HFFc6 (cell line): ENCODE results near the gene OLIG1. TPM values are rescaled to one million over a fixed set of nuclear protein-coding genes. Genes with fewer than 3 reads are reported as not detected.

Source experiments
- DNase-seq: peaks from one replicate; pipeline ENCODE4 v3.0.0-alpha.2; 2018
- H3K27ac Mint-ChIP-seq: 2 replicates; pipeline ENCODE4 v1.8.0; 2020; ENCODE audit warnings: mild to moderate bottlenecking, mixed read lengths
- H3K27me3 Mint-ChIP-seq: 2 replicates; pipeline ENCODE4 v1.8.0; 2021; ENCODE audit warnings: mild to moderate bottlenecking, moderate library complexity, mixed read lengths; ENCODE audit not compliant: insufficient read depth
- H3K36me3 Mint-ChIP-seq: 2 replicates; pipeline ENCODE4 v1.8.0; 2021; ENCODE audit warnings: low read depth, mixed read lengths
- H3K4me1 Mint-ChIP-seq: 2 replicates; pipeline ENCODE4 v1.8.0; 2020; ENCODE audit warnings: low read depth, mixed read lengths
- H3K4me3 Mint-ChIP-seq: 2 replicates; pipeline ENCODE4 v1.8.0; 2020; ENCODE audit warnings: mild to moderate bottlenecking, moderate library complexity, mixed read lengths
- H3K9me3 Mint-ChIP-seq: 2 replicates; pipeline ENCODE4 v1.8.0; 2020; ENCODE audit warnings: mild to moderate bottlenecking, mixed read lengths
- long read RNA-seq: library from polyadenylated mRNA; unstranded; transcript quantifications from one replicate; pipeline ENCODE4 v2.0.0, GENCODE V29; 2019
- total RNA-seq, 6 experiments: library from RNA; stranded (reverse); fragmentation: NEBNext Ultra II Directional; extraction: Animal tissue kit (Norgen Biotek cat#: 25700); gene quantifications; 2 replicates in 1 of 6; 3 replicates in 5 of 6; pipeline ENCODE4 v1.2.3, GENCODE V29; 2021
- TF ChIP-seq, protein P1 (sequence below): fragments of 200-600 bp; sonication (generic); IDR thresholded peaks from 2 replicates; pipeline ENCODE4 v1.5.0; 2021; ENCODE audit warnings: antibody characterized with exemption, mild to moderate bottlenecking

Gene OLIG1
- not detected for total RNA-seq
- long read RNA-seq, result 0 reads

- Mint-ChIP-seq H3K4me3 (no peak within 1 kb of the TSS), H3K4me1 (peaks cover 10% of the 10 kb centered on the region), H3K27ac (no peak within 1 kb of the TSS), H3K9me3 (peaks cover 8% of the 10 kb centered on the region), H3K27me3 (peaks cover 68% of the 10 kb centered on the region), H3K36me3 (peaks cover 7% of the 10 kb centered on the region)
- TF ChIP-seq, protein P1, sequence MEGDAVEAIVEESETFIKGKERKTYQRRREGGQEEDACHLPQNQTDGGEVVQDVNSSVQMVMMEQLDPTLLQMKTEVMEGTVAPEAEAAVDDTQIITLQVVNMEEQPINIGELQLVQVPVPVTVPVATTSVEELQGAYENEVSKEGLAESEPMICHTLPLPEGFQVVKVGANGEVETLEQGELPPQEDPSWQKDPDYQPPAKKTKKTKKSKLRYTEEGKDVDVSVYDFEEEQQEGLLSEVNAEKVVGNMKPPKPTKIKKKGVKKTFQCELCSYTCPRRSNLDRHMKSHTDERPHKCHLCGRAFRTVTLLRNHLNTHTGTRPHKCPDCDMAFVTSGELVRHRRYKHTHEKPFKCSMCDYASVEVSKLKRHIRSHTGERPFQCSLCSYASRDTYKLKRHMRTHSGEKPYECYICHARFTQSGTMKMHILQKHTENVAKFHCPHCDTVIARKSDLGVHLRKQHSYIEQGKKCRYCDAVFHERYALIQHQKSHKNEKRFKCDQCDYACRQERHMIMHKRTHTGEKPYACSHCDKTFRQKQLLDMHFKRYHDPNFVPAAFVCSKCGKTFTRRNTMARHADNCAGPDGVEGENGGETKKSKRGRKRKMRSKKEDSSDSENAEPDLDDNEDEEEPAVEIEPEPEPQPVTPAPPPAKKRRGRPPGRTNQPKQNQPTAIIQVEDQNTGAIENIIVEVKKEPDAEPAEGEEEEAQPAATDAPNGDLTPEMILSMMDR, result no peak
- no peak for DNase-seq
These were observed at the start of gene OLIG1 for GRCh38 chr21:33069994-33070743. Gene OLIG1, plus strand, starts transcription at chr21:33070141. Its CDS starts 106 bp downstream, at chr21:33070247.

DNA sequence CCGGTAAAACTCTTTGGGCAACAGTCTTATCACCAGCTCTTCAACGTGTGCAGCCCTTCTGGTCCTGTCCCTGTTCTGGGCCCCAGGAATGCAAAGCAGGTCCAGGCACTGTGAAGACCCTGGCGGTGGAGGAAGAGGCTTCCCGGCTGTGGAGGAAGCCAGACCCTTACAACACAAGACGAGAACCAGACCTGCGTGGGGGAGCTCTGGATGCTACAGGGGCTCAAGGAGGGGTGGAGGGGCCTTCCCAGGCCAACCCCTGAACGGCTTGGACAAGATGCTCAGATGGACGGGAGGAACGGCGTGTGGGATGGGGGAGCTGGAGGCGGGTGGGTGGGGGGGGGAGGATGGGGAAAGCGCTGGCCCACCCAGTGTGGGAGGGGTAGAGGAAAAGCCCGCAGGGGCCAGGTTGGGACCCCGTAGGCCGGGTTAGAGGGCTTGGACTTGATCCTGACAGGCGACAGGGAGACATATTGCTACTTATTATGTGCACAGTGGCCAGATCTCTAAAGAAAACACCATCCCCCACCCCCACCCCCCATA lies 49.3 kb upstream of the OLIG1 start:
- TF ChIP-seq, protein P1, result no peak
- Mint-ChIP-seq H3K4me3 (no peak overlapping the region), H3K36me3 (no peaks in the 10 kb centered on the region), H3K4me1 (no peaks in the 10 kb centered on the region), H3K9me3 (no peaks in the 10 kb centered on the region), H3K27ac (no peak overlapping the region), H3K27me3 (peaks cover 75% of the 10 kb centered on the region)
- no peak for DNase-seq

DNA sequence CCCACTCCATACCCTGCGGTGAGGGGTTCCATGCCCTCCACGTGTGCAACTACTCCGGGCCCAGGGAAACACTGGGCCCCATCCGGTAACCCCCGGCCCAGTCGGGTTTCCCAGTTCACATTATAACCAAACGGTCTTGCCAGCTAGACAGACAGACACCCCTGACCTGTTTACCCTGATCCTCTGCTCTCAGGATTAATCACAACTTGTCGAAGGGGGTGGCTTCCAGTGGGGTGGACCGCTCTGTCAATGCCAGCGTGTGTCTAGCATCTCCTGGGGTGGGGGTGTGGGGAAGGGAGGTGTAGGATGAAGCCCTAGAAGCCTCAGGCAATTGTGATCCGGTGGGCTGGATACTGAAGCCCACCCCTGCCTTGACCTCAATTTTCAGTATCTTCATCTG lies 48.8 kb upstream of the OLIG1 start:
- TF ChIP-seq, protein P1, result no peak
- no peak overlapping the region for H3K27ac Mint-ChIP-seq
- no peaks in the 10 kb centered on the region for H3K4me1 Mint-ChIP-seq
- no peaks in the 10 kb centered on the region for H3K9me3 Mint-ChIP-seq
- no peaks in the 10 kb centered on the region for H3K36me3 Mint-ChIP-seq
- no peak for DNase-seq
- no peak overlapping the region for H3K4me3 Mint-ChIP-seq
- H3K27me3 Mint-ChIP-seq, result peaks cover 80% of the 10 kb centered on the region

DNA sequence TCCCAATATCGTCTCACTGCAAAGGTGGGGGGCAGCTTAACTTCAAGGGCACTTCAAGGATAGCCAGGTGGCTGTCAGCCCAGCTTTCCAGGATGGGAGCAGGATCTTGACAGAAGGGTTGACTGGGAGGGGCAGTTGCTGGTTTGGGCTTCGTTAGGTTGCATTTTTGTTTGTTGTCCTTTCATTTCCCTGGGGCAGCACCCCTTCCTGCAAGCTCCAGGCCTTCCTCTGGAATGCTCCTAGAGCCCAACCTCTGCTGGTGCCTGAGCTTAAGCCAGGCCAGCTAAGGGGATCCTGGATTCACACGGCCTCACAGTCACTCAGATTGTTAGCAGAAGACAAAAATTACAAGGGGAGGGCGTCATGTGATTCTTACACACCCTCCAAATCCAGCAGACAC lies 48.3 kb upstream of the OLIG1 start:
- TF ChIP-seq, protein P1, result no peak
- DNase-seq, result no peak
- no peak overlapping the region for H3K4me3 Mint-ChIP-seq

GRCh38 chr21:33022489-33022827 lies 47.5 kb upstream of the OLIG1 start:
- H3K4me1 Mint-ChIP-seq, result no peaks in the 10 kb centered on the region
- peaks cover 84% of the 10 kb centered on the region for H3K27me3 Mint-ChIP-seq
- H3K36me3 Mint-ChIP-seq, result no peaks in the 10 kb centered on the region
- DNase-seq, result no peak
- no peak overlapping the region for H3K27ac Mint-ChIP-seq
- no peaks in the 10 kb centered on the region for H3K9me3 Mint-ChIP-seq
- TF ChIP-seq, protein P1, result no peak
- H3K4me3 Mint-ChIP-seq, result 0 out of 2 replicates have a peak overlapping the region, but pooled peaks have one; percentile 34

More for the DNA sequence above, 48.3 kb upstream of the OLIG1 start:
- Mint-ChIP-seq H3K27ac (no peak overlapping the region), H3K27me3 (peaks cover 84% of the 10 kb centered on the region), H3K9me3 (no peaks in the 10 kb centered on the region), H3K36me3 (no peaks in the 10 kb centered on the region), H3K4me1 (no peaks in the 10 kb centered on the region)
